Epithelial cell of proximal tubule (primary cell): ENCODE results near the gene ABLIM2. TPM values are rescaled to one million over a fixed set of nuclear protein-coding genes. Genes with fewer than 3 reads are reported as not detected.

Experiments used
- DNase-seq: peaks from one replicate; pipeline ENCODE4 v3.0.0-alpha.2; 2011; ENCODE audit warnings: low read depth
- H3K4me3 ChIP-seq: 2 replicates; pipeline ENCODE4 v1.5.1; 2011; ENCODE audit warnings: low read depth, mild to moderate bottlenecking, low read length
- CTCF ChIP-seq: conservative IDR thresholded peaks from 2 replicates; pipeline ENCODE4 v1.5.1; 2012; ENCODE audit warnings: low read depth, mild to moderate bottlenecking, low read length
- total RNA-seq: library from RNA; depleted of rRNA; stranded (reverse); fragments of >200 nt; gene quantifications from 2 replicates; pipeline ENCODE4 v1.2.3, GENCODE V29; 2015

Gene ABLIM2
- total RNA-seq, 1 donor from 2014 or later, result 1.0 TPM

GRCh38 chr4:7978489-7978888 lies 180.1 kb downstream of the ABLIM2 start:
- DNase-seq, result no peak
- no peak overlapping the region for H3K4me3 ChIP-seq
- no peak for TF ChIP-seq CTCF

- TF ChIP-seq CTCF, result no peak
- no peak for DNase-seq
- no peak overlapping the region for H3K4me3 ChIP-seq
Observed at GRCh38 chr4:7976634-7977033, 182.0 kb downstream of the ABLIM2 start.

GRCh38 chr4:7976025-7976424 lies 182.6 kb downstream of the ABLIM2 start:
- no peak for TF ChIP-seq CTCF

GRCh38 chr4:7974425-7974824 lies 184.2 kb downstream of the ABLIM2 start:
- no peak for TF ChIP-seq CTCF
- DNase-seq, result no peak
- H3K4me3 ChIP-seq, result no peak overlapping the region

More at GRCh38 chr4:7976025-7976424, 182.6 kb downstream of the ABLIM2 start:
- no peak overlapping the region for H3K4me3 ChIP-seq
- no peak for DNase-seq

GRCh38 chr4:7973545-7973981 lies 185.1 kb downstream of the ABLIM2 start:
- H3K4me3 ChIP-seq, result no peak overlapping the region
- no peak for TF ChIP-seq CTCF
- peak; percentile 46 for DNase-seq

GRCh38 chr4:7971881-7972500 lies 186.6 kb downstream of the ABLIM2 start:
- TF ChIP-seq CTCF, result no peak
- no peak overlapping the region for H3K4me3 ChIP-seq
- DNase-seq, result no peak

- no peak for TF ChIP-seq CTCF
- no peak for DNase-seq
- H3K4me3 ChIP-seq, result no peak overlapping the region
Observed at GRCh38 chr4:7971159-7971631, 187.4 kb downstream of the ABLIM2 start.
